HepG2 (cell line): Measurements from ENCODE around the gene CFAP54. TPM values are rescaled to one million over a fixed set of nuclear protein-coding genes. Genes with fewer than 3 reads are reported as not detected.

Source experiments
- ATAC-seq: fragments of 200-7000 bp; cut with Tn5 transposase; 3 replicates; pipeline ENCODE4 v1.9.1; 2020; ENCODE audit warnings: mild to moderate bottlenecking, moderate library complexity
- Bru-seq: library from RNA; stranded (reverse); fragments of 400-500 nt; gene quantifications from one replicate; lab custom pipeline; 2021; lab: Mats Ljungman, UMichigan
- BruChase-seq, 2 experiments: library from RNA; stranded (reverse); fragments of 400-500 nt; gene quantifications; one replicate each; lab custom pipeline; 2021; lab: Mats Ljungman, UMichigan
- BruUV-seq: library from RNA; stranded (reverse); fragments of 400-500 nt; replicated peaks from 2 replicates; lab custom pipeline; 2021; lab: Mats Ljungman, UMichigan
- CTCF ChIA-PET: fragments of 300-600 bp; formaldehyde crosslinking; extraction: SDS; loops from one replicate; lab custom pipeline; 2021; ENCODE audit warnings: low total read pairs, inconsistent platforms, low intra/inter-chr PET ratio; lab: Yijun Ruan, JAX
- POLR2A ChIA-PET: fragments of 350-600 bp; sonication (Branson Sonifier 250); formaldehyde crosslinking; loops from one replicate; lab custom pipeline; 2020; ENCODE audit warnings: antibody characterized with exemption, inconsistent platforms; lab: Yijun Ruan, JAX
- DNase-seq: peaks from one replicate; pipeline ENCODE4 v3.0.0-alpha.2; 2015; ENCODE audit warnings: low spot score
- FAIRE-seq: peaks from 3 replicates; lab custom pipeline; 2011; peaks lifted over from hg19 to GRCh38; lab: Jason Lieb, UNC
- H2AFZ ChIP-seq: one replicate; pipeline ENCODE4 v1.6.1; 2011; ENCODE audit warnings: low read length, inconsistent platforms
- H3K27ac ChIP-seq: fragments of 300-600 bp; 3 replicates; pipeline ENCODE4 v1.8.0; 2011; ENCODE audit warnings: mixed run types, mild to moderate bottlenecking, mixed read lengths, low read length, inconsistent platforms; ENCODE audit not compliant: insufficient read depth; ENCODE audit errors: extremely low read length
- H3K27me3 ChIP-seq, 2 experiments: fragments of 200-600 bp in 1 of 2; 2 replicates in 1 of 2; 3 replicates in 1 of 2; pipeline versions ENCODE4 v1.6.0 to v1.8.0; 2011; ENCODE audit warnings: low read length in 2 of 2, mild to moderate bottlenecking in 2 of 2, moderate library complexity in 2 of 2, inconsistent platforms in 1 of 2; ENCODE audit not compliant: insufficient read depth in 2 of 2, control insufficient read depth in 1 of 2
- H3K36me3 ChIP-seq, 2 experiments: fragments of 200-600 bp in 1 of 2; replicated peaks in 1 of 2; 2 replicates in 1 of 2; 3 replicates in 1 of 2; pipeline versions ENCODE4 v1.5.1 to v1.8.0; 2011; ENCODE audit warnings: low read length in 2 of 2, inconsistent platforms in 1 of 2; ENCODE audit not compliant: insufficient read depth in 2 of 2, control insufficient read depth in 1 of 2
- H3K4me1 ChIP-seq: 2 replicates; pipeline ENCODE4 v1.5.1; 2012; ENCODE audit warnings: low read length, inconsistent platforms; ENCODE audit not compliant: insufficient read depth
- H3K4me2 ChIP-seq: 2 replicates; pipeline ENCODE4 v1.6.0; 2011; ENCODE audit warnings: low read depth, low read length, inconsistent platforms
- H3K4me3 ChIP-seq, 3 experiments: fragments of 200-600 bp in 1 of 3; sonication (generic), shearing (Covaris generic) in 1 of 3; replicated peaks in 1 of 3; 2 replicates each; pipeline ENCODE4 v1.5.1; 2011 to 2016; ENCODE audit warnings: low read length in 3 of 3, inconsistent platforms in 2 of 3, low read depth in 2 of 3, mild to moderate bottlenecking in 2 of 3, control low read depth in 1 of 3, mixed read lengths in 1 of 3; ENCODE audit not compliant: insufficient read depth in 1 of 3
- H3K79me2 ChIP-seq: one replicate; pipeline ENCODE4 v1.6.1; 2011; ENCODE audit warnings: low read length, inconsistent platforms; ENCODE audit not compliant: insufficient read depth
- H3K9ac ChIP-seq: 2 replicates; pipeline ENCODE4 v1.6.0; 2011; ENCODE audit warnings: mild to moderate bottlenecking, low read depth, low read length, inconsistent platforms; ENCODE audit not compliant: insufficient read depth
- H3K9me3 ChIP-seq: 2 replicates; pipeline ENCODE4 v1.5.1; 2012; ENCODE audit warnings: mild to moderate bottlenecking, low read length
- H4K20me1 ChIP-seq: 2 replicates; pipeline ENCODE4 v1.6.0; 2011; ENCODE audit warnings: inconsistent platforms, mild to moderate bottlenecking, low read length, moderate library complexity; ENCODE audit not compliant: insufficient read depth
- AFF4 ChIP-seq: sonication (generic); formaldehyde crosslinking; IDR thresholded peaks from 2 replicates; pipeline ENCODE4 v1.4.0; 2020; ENCODE audit warnings: missing genetic modification reagents
- ARNT2 ChIP-seq: sonication (generic); formaldehyde crosslinking; IDR thresholded peaks from 2 replicates; pipeline ENCODE4 v1.8.0; 2022; ENCODE audit warnings: mild to moderate bottlenecking, low read depth, missing genetic modification reagents, moderate library complexity
- ATF7-NPFF ChIP-seq: sonication (generic); formaldehyde crosslinking; IDR thresholded peaks from 2 replicates; pipeline ENCODE4 v1.8.1; 2023; ENCODE audit warnings: mild to moderate bottlenecking, low read depth, missing genetic modification reagents, moderate library complexity
- CENPX ChIP-seq: sonication (generic); formaldehyde crosslinking; IDR thresholded peaks from 2 replicates; pipeline ENCODE4 v1.9.0; 2021; ENCODE audit warnings: mild to moderate bottlenecking, missing genetic modification reagents, moderate library complexity
- HOXD1 ChIP-seq: sonication (generic); formaldehyde crosslinking; IDR thresholded peaks from 2 replicates; pipeline ENCODE4 v1.5.0; 2020; ENCODE audit warnings: missing genetic modification reagents
- MYNN ChIP-seq: sonication (generic); formaldehyde crosslinking; IDR thresholded peaks from 2 replicates; pipeline ENCODE4 v1.4.0; 2020; ENCODE audit warnings: mild to moderate bottlenecking, low read depth, missing genetic modification reagents
- SIN3A ChIP-seq: IDR thresholded peaks from 2 replicates; pipeline ENCODE4 v1.6.1; 2011; ENCODE audit warnings: low read depth, mild to moderate bottlenecking, control low read depth, low read length, borderline replicate concordance
- TCF7 ChIP-seq: sonication (generic); IDR thresholded peaks from 2 replicates; pipeline ENCODE4 v1.6.1; 2016; ENCODE audit warnings: antibody characterized with exemption, low read depth
- THAP7 ChIP-seq: sonication (generic); formaldehyde crosslinking; IDR thresholded peaks from 2 replicates; pipeline ENCODE4 v1.8.1; 2023; ENCODE audit warnings: mild to moderate bottlenecking, missing genetic modification reagents
- ZNF354B ChIP-seq: sonication (generic); formaldehyde crosslinking; IDR thresholded peaks from 2 replicates; pipeline ENCODE4 v1.8.0; 2022; ENCODE audit warnings: mild to moderate bottlenecking, missing genetic modification reagents
- ZNF83 ChIP-seq: sonication (generic); formaldehyde crosslinking; IDR thresholded peaks from 2 replicates; pipeline ENCODE4 v1.4.0; 2020; ENCODE audit warnings: missing genetic modification reagents, mild to moderate bottlenecking, borderline replicate concordance
- ZNF879 ChIP-seq: sonication (generic); formaldehyde crosslinking; IDR thresholded peaks from 2 replicates; pipeline ENCODE4 v1.8.1; 2023; ENCODE audit warnings: missing genetic modification reagents
- ZNF883 ChIP-seq: sonication (generic); formaldehyde crosslinking; IDR thresholded peaks from 2 replicates; pipeline ENCODE4 v1.5.1; 2020; ENCODE audit warnings: mild to moderate bottlenecking, missing genetic modification reagents; ENCODE audit errors: not compliant biosample characterization
- WGBS: methylation state at CpG from one replicate; pipeline ENCODE4 v1.1.6; 2017; ENCODE audit warnings: low lambda C conversion rate; 5-methylcytosine and 5-hydroxymethylcytosine counted together
- in situ Hi-C: cut with HindIII; loops from 2 replicates; pipeline ENCODE4 v1.10.0; 2017; ENCODE audit warnings: low pct_unique_long_range_greater_than_20kb; ENCODE audit not compliant: extremely low pct_ligation_motif_present
- intact Hi-C: fragments of 100-400 bp; cut with micrococcal nuclease; formaldehyde crosslinking; loops from one replicate; pipeline ENCODE4 v1.10.0; 2022; ENCODE audit not compliant: unreplicated experiment
- long read RNA-seq, 2 experiments: library from RNA in 1 of 2; library from polyadenylated mRNA in 1 of 2; stranded (forward) in 1 of 2; unstranded in 1 of 2; transcript quantifications; one replicate each; pipeline ENCODE4 v2.0.0, GENCODE V29; 2019 to 2022
- polyA minus RNA-seq, 3 experiments: library from RNA; depleted of rRNA, polyadenylated mRNA; stranded (reverse); fragments of >200 nt; gene quantifications; 2 replicates each; pipeline ENCODE4 v1.2.3, GENCODE V29; 2011; ENCODE audit warnings: low replicate concordance in 1 of 3
- polyA plus RNA-seq, 8 experiments: library from polyadenylated mRNA; depleted of rRNA in 3 of 8; stranded (reverse) in 7 of 8; unstranded in 1 of 8; fragments of >200 nt; fragmentation: Illumina TruSeq in 4 of 8; extraction: Trizol in 4 of 8; gene quantifications; 2 replicates each; pipeline versions ENCODE4 v1.2.1 to v1.2.3, GENCODE V29; 2011 to 2016; ENCODE audit warnings: low read depth in 4 of 8, missing spikeins in 1 of 8, mixed read lengths in 1 of 8; ENCODE audit not compliant: insufficient read depth in 1 of 8
- total RNA-seq, 5 experiments: library from RNA; depleted of rRNA; stranded (reverse); fragments of >200 nt; fragmentation: Illumina TruSeq; extraction: Trizol; gene quantifications; 2 replicates each; pipeline ENCODE4 v1.2.3, GENCODE V29; 2016; ENCODE audit warnings: low read depth in 1 of 5

Gene CFAP54
- not detected in 2 replicates for total RNA-seq (2016; rRNA removed; fragmentation: Illumina TruSeq; extraction: Trizol)
- total RNA-seq (2016; cell fraction: cytosol; rRNA removed; fragmentation: Illumina TruSeq; extraction: Trizol; ENCODE audit: low read depth): not detected in 2 replicates
- not detected in 2 replicates for total RNA-seq (2016; cell fraction: insoluble cytoplasmic fraction; rRNA removed; fragmentation: Illumina TruSeq; extraction: Trizol)
- total RNA-seq (2016; cell fraction: membrane; rRNA removed; fragmentation: Illumina TruSeq; extraction: Trizol): not detected in 2 replicates
- total RNA-seq (2016; cell fraction: nucleus; rRNA removed; fragmentation: Illumina TruSeq; extraction: Trizol): not detected in 2 replicates
- not detected in 2 replicates for polyA plus RNA-seq (2011; rRNA removed)
- polyA plus RNA-seq (2011; cell fraction: cytosol; rRNA removed): not detected in 2 replicates
- not detected in 2 replicates for polyA plus RNA-seq (2011; cell fraction: nucleus; rRNA removed)
- polyA plus RNA-seq (2012): not detected in 2 replicates
- polyA plus RNA-seq (2016; cell fraction: cytosol; fragmentation: Illumina TruSeq; extraction: Trizol; ENCODE audit: low read depth): not detected in 2 replicates
- polyA plus RNA-seq (2016; cell fraction: insoluble cytoplasmic fraction; fragmentation: Illumina TruSeq; extraction: Trizol; ENCODE audit: low read depth): not detected in 2 replicates
- polyA plus RNA-seq (2016; cell fraction: membrane; fragmentation: Illumina TruSeq; extraction: Trizol; ENCODE audit: low read depth): not detected in 2 replicates
- not detected in 2 replicates for polyA plus RNA-seq (2016; cell fraction: nucleus; fragmentation: Illumina TruSeq; extraction: Trizol; ENCODE audit: insufficient read depth, low read depth)
- 0.16 TPM in 1 of 2 replicates, not detected in the other for polyA minus RNA-seq (2011; rRNA and poly(A)+ RNA removed; ENCODE audit: low replicate concordance)
- polyA minus RNA-seq (2011; cell fraction: cytosol; rRNA and poly(A)+ RNA removed): not detected in 2 replicates
- not detected in 2 replicates for polyA minus RNA-seq (2011; cell fraction: nucleus; rRNA and poly(A)+ RNA removed)
- percentile 2 among the genes with signal in this experiment for Bru-seq, nascent RNA
- BruChase-seq, experiment 1, labeled RNA remaining after a 6-hour chase: percentile 1 among the genes with signal in this experiment
- percentile 1 among the genes with signal in this experiment for BruChase-seq, experiment 2, labeled RNA remaining after a 2-hour chase
- long read RNA-seq, experiment 1: 0 reads
- long read RNA-seq, experiment 2: 0 reads

GRCh38 chr12:96489392-96490056, at the start of gene CFAP54:
CFAP54 (plus strand) TSS chr12:96489577; CDS start chr12:96489610, 33 bp downstream.
- H3K9me3 ChIP-seq: no peaks in the 10 kb centered on the region
- no peak within 1 kb of the TSS for H2AFZ ChIP-seq
- FAIRE-seq (peak; percentile 73), DNase-seq (peak; percentile 83), ATAC-seq (peak; percentile 99)
- in situ Hi-C loops: no loop called here
- no peaks in the 10 kb centered on the region for H4K20me1 ChIP-seq
- 4% methylated on average over 39 of the region's 53 CpGs for WGBS
- peak within 1 kb of the TSS; percentile 70 for H3K9ac ChIP-seq
- no peaks in the 10 kb centered on the region for H3K36me3 ChIP-seq
- peak within 1 kb of the TSS; percentile 90 for H3K4me2 ChIP-seq
- BruUV-seq: no TSS peak
- POLR2A ChIA-PET: no interaction called here
- intact Hi-C loops: loop anchor here (5.0 kb wide), 2 partner anchors 77 to 1617 kb away; no protein-coding TSS in a partner anchor
- H3K27ac ChIP-seq: no peak within 1 kb of the TSS
- H3K4me3 ChIP-seq: peak within 1 kb of the TSS; percentile 64 to 76 (median 69)
- H3K4me1 ChIP-seq: peaks cover 11% of the 10 kb centered on the region; the same call in 1 of the 2 replicates
- H3K79me2 ChIP-seq: no peaks in the 10 kb centered on the region
- no peaks in the 10 kb centered on the region for H3K27me3 ChIP-seq
- CTCF ChIA-PET: interaction anchor here (1.7 kb wide), 1 partner anchor 27 kb away, joined by 6 read pairs; no protein-coding TSS in a partner anchor
- TF ChIP-seq TCF7 (no peak), THAP7 (CRISPR knock-in tag) (no peak), ARNT2 (CRISPR knock-in tag) (no peak), CENPX (CRISPR knock-in tag) (no peak), ZNF879 (no peak), MYNN (CRISPR knock-in tag) (peak; percentile 96), SIN3A (peak; percentile 93; the same call in 1 of the 2 replicates), HOXD1 (CRISPR knock-in tag) (no peak), AFF4 (CRISPR knock-in tag) (no peak), ZNF354B (CRISPR knock-in tag) (no peak), ZNF883 (CRISPR knock-in tag) (no peak), ATF7-NPFF (CRISPR knock-in tag) (no peak), ZNF83 (CRISPR knock-in tag) (no peak)
